ENCODE data around the gene WNT5B. TPM values are rescaled to one million over a fixed set of nuclear protein-coding genes. Genes with fewer than 3 reads are reported as not detected.

Gene WNT5B
- polyA plus RNA-seq, 1 of the 3 experiments (the other 2 are of a cell fraction) = 29.3 TPM

DNA sequence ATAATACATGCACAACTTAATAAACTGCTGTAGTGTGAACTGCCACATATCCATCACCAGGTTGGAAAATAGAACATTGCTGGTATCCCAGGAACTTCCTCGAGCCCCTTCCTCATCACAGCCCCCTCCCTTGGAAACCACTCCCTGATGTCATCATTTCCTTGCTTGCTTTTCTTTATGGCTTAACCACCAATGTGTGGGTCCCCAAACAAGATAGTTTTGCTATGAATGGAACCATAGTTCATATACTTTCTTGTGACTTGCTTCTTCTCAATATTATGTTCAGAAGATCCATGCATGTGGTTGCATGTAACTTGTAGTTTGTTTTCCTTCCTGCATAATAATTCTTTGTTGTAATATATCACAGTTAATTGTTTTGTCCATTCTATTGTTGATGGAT, 8.9 kb upstream of the WNT5B start (continued):
- TF ChIP-seq, protein P1, sequence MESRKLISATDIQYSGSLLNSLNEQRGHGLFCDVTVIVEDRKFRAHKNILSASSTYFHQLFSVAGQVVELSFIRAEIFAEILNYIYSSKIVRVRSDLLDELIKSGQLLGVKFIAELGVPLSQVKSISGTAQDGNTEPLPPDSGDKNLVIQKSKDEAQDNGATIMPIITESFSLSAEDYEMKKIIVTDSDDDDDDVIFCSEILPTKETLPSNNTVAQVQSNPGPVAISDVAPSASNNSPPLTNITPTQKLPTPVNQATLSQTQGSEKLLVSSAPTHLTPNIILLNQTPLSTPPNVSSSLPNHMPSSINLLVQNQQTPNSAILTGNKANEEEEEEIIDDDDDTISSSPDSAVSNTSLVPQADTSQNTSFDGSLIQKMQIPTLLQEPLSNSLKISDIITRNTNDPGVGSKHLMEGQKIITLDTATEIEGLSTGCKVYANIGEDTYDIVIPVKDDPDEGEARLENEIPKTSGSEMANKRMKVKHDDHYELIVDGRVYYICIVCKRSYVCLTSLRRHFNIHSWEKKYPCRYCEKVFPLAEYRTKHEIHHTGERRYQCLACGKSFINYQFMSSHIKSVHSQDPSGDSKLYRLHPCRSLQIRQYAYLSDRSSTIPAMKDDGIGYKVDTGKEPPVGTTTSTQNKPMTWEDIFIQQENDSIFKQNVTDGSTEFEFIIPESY (IDR thresholded peaks at IDR 0.05; ENCODE audit: borderline replicate concordance, low read depth) = no peak
- TF ChIP-seq RCOR1 (IDR thresholded peaks at IDR 0.05; ENCODE audit: low read length) = no peak

DNA sequence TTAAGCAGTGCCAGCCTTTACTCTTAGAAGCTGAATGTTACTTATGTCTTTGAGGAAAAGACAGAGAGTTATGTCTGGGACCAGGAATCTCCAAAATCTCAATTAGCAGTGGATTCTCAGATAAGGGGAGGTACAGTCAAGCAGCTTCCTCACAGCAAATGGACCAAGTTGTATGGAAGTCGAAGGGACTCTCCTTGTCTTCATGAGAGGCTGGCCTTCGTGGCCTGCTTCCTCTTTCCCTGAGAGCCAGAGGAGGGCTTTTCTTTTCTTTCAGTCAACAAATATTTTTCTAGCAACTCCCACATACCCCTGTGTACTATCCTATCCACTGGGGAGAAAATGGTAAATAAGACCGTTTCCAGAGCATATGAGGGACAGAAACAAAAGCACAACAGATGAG, 6.6 kb upstream of the WNT5B start:
- Histone ChIP-seq H3K9me3 (no peaks in the 10 kb centered on the region), H4K20me1 (ENCODE audit: insufficient read depth) (0 out of 2 replicates have a peak, but pooled peaks cover 2% of the 10 kb centered on the region), H3K4me1 (ENCODE audit: control insufficient read depth in 1 of 2, insufficient read depth in 2 of 2, low read depth in 1 of 2, low read length in 1 of 2) (peaks cover 0 to 9% of the 10 kb centered on the region in 2 experiments; a peak in 1 of 4 replicates), H2AFZ (ENCODE audit: low read depth) (no peak overlapping the region), H3K36me3 (replicated peaks in 1 of 2; ENCODE audit: control insufficient read depth in 1 of 2, insufficient read depth in 2 of 2, low read length in 1 of 2) (peaks cover 0 to 6% of the 10 kb centered on the region in 2 experiments), H3K79me2 (ENCODE audit: insufficient read depth) (peaks cover 71% of the 10 kb centered on the region), H3K9ac (no peak overlapping the region), H3K27ac (ENCODE audit: low read depth in 2 of 2, low read length in 1 of 2) (no peak overlapping the region), H3K9me2 (no peaks in the 10 kb centered on the region), H3K27me3 (ENCODE audit: insufficient read depth) (no peaks in the 10 kb centered on the region), H3K4me2 (no peak overlapping the region), H3F3A (replicated peaks; ENCODE audit: insufficient read depth) (peaks cover 17% of the 10 kb centered on the region), H3K4me3 (ENCODE audit: low read depth in 2 of 2, low read length in 1 of 2) (no peak overlapping the region)
- POLR2A ChIA-PET = no interaction called here
- CTCF ChIA-PET = interaction anchor here (2.2 to 2.4 kb wide), 2 partner anchors 17 to 168 kb away, joined by 9 to 11 read pairs; no protein-coding TSS in a partner anchor
- DNase-seq = no peak
- TF ChIP-seq RXRA (IDR thresholded peaks at IDR 0.05; ENCODE audit: borderline replicate concordance, low read depth) (no peak), TCF12 (IDR thresholded peaks at IDR 0.05) (no peak), SIN3A (IDR thresholded peaks at IDR 0.05; ENCODE audit: borderline replicate concordance, low read depth, low read length) (no peak), TAF1 (IDR thresholded peaks at IDR 0.05; ENCODE audit: borderline replicate concordance, low read depth, low read length) (no peak), CHD2 (IDR thresholded peaks at IDR 0.05; ENCODE audit: low read length, partially characterized antibody) (no peak), ELF1 (IDR thresholded peaks at IDR 0.05) (no peak)
- 87% methylated on average over 3 of the region's 3 CpGs for WGBS (ENCODE audit: low lambda C conversion rate)

DNA sequence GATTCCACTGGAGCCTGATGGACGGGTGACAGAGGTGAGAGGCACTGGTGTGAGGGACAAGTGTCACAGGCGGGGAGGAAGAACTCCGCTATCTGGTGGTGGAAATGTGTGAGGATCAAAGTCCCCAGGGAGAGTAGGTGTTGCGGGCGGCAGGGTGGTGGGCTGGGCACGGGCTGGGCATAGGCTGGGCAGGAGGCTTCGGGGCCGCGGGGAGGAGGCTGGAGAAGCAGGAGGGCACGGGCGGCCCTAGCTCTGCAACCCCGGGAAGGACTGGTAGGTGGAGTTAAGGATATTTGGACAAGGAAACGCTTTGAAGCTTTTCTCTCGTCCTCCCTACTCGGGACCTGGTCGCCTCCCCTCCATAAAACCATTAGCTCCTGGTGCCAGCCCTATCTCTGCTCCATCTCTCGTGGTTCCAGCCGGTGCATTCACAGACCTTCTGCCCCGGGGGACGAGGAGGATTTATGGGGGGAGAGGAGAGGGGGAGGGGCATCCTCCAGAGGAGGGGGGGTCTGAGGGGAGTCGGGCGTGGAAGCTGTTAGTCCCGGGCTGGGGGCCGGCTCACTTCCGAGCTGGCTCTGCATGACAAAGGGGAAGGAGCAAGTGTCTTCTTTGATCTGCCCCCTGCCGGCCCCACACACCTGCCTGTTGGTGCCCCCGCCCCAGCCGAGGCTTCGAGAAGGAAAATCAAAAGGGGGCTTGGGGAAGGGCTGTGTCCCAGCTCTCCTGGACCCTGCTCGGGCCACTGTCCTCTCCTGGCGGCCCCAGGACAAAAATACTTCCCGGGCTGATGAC, 504 bp downstream of the WNT5B start:
- Histone ChIP-seq H3K36me3 (replicated peaks in 1 of 2; ENCODE audit: control insufficient read depth in 1 of 2, insufficient read depth in 2 of 2, low read length in 1 of 2) (peaks cover 0 to 3% of the 10 kb centered on the region in 2 experiments), H3K9me2 (no peaks in the 10 kb centered on the region), H2AFZ (ENCODE audit: low read depth) (no peak overlapping the region), H3K9me3 (no peaks in the 10 kb centered on the region), H4K20me1 (ENCODE audit: insufficient read depth) (peaks cover 8% of the 10 kb centered on the region; the same call in 1 of the 2 replicates), H3K27ac (ENCODE audit: low read depth in 2 of 2, low read length in 1 of 2) (peak overlapping the region in 1 of 2 experiments; percentile 70; a peak in 2 of 4 replicates), H3K4me3 (ENCODE audit: low read depth in 2 of 2, low read length in 1 of 2) (peak overlapping the region in 1 of 2 experiments; percentile 42; a peak in 2 of 4 replicates), H3K4me2 (0 out of 2 replicates have a peak overlapping the region, but pooled peaks have one; percentile 17), H3F3A (replicated peaks; ENCODE audit: insufficient read depth) (peaks cover 12% of the 10 kb centered on the region), H3K4me1 (ENCODE audit: control insufficient read depth in 1 of 2, insufficient read depth in 2 of 2, low read depth in 1 of 2, low read length in 1 of 2) (peaks cover 0 to 22% of the 10 kb centered on the region in 2 experiments; a peak in 2 of 4 replicates), H3K9ac (no peak overlapping the region), H3K79me2 (ENCODE audit: insufficient read depth) (peaks cover 17% of the 10 kb centered on the region; the same call in 1 of the 2 replicates), H3K27me3 (ENCODE audit: insufficient read depth) (no peaks in the 10 kb centered on the region)
- 30% methylated on average over 26 of the region's 32 CpGs for WGBS (ENCODE audit: low lambda C conversion rate)
- POLR2A ChIA-PET = interaction anchor here (0.6 to 2.5 kb wide), 8 partner anchors 11 to 1063 kb away, joined by 3 to 11 read pairs (median 4); partner anchors contain the start of gene ADIPOR2
- CTCF ChIA-PET = interaction anchor here (0.6 to 9.6 kb wide), 18 partner anchors 9 to 953 kb away, joined by 3 to 166 read pairs (median 6); no protein-coding TSS in a partner anchor
- DNase-seq = peak; percentile 86
- TF ChIP-seq CTCF (IDR thresholded peaks at IDR 0.05) = peak; percentile 18; the same call in 1 of the 2 replicates
- TF ChIP-seq FOXJ3 (CRISPR knock-in tag; IDR thresholded peaks at IDR 0.05) = peak; percentile 64; the same call in 1 of the 2 replicates
- peak; percentile 29; the same call in 1 of the 2 replicates for TF ChIP-seq RCOR1 (IDR thresholded peaks at IDR 0.05; ENCODE audit: low read length)
- TF ChIP-seq EP300 (IDR thresholded peaks at IDR 0.05; ENCODE audit: borderline replicate concordance in 1 of 2, low read depth in 1 of 2, low read length in 1 of 2) = peak in 1 of 2 experiments; percentile 75; a peak in 2 of 4 replicates
- TF ChIP-seq EZH2phosphoT487 (IDR thresholded peaks at IDR 0.05; ENCODE audit: borderline replicate concordance, low read depth) = no peak
- peak; percentile 67 for TF ChIP-seq CHD2 (IDR thresholded peaks at IDR 0.05; ENCODE audit: low read length, partially characterized antibody)
- TF ChIP-seq, protein P1 (IDR thresholded peaks at IDR 0.05; ENCODE audit: borderline replicate concordance, low read depth) = no peak
- peak; percentile 90 for TF ChIP-seq GATA2 (CRISPR knock-in tag; IDR thresholded peaks at IDR 0.05)

All from SK-N-SH (cell line).